SJSA1 (cell line): ENCODE measurements around the gene MGAT5. TPM values are rescaled to one million over a fixed set of nuclear protein-coding genes. Genes with fewer than 3 reads are reported as not detected.

Experiments
- DNase-seq, 2 experiments: peaks; one replicate each; pipeline ENCODE4 v3.0.0-alpha.2; 2015 to 2020; ENCODE audit warnings: low spot score in 2 of 2, low read depth in 1 of 2
- H3K27ac ChIP-seq: fragments of 250-450 bp; sonication (Bioruptor Pico); 2 replicates; pipeline ENCODE4 v1.5.1; 2020; ENCODE audit warnings: mild to moderate bottlenecking, moderate library complexity
- H3K27me3 ChIP-seq: fragments of 250-450 bp; sonication (Bioruptor Pico); replicated peaks from 2 replicates; pipeline ENCODE4 v1.5.1; 2020; ENCODE audit warnings: mild to moderate bottlenecking, moderate library complexity
- H3K36me3 ChIP-seq: fragments of 250-450 bp; sonication (Bioruptor Pico); 2 replicates; pipeline ENCODE4 v1.5.1; 2020; ENCODE audit warnings: mild to moderate bottlenecking
- H3K4me1 ChIP-seq: fragments of 250-450 bp; sonication (Bioruptor Pico); replicated peaks from 2 replicates; pipeline ENCODE4 v1.6.1; 2021; ENCODE audit warnings: mild to moderate bottlenecking
- H3K4me3 ChIP-seq: fragments of 250-450 bp; sonication (Bioruptor Pico); 2 replicates; pipeline ENCODE4 v1.5.1; 2020; ENCODE audit warnings: mild to moderate bottlenecking
- H3K9me3 ChIP-seq: fragments of 250-450 bp; sonication (Bioruptor Pico); replicated peaks from 2 replicates; pipeline ENCODE4 v1.5.1; 2020; ENCODE audit warnings: mild to moderate bottlenecking
- total RNA-seq: library from RNA; depleted of rRNA; stranded (reverse); fragments of >200 nt; shearing (Covaris generic); gene quantifications from 2 replicates; pipeline ENCODE4 v1.2.3, GENCODE V29; 2014

MGAT5 gene
- total RNA-seq, 1 experiment from 2014 or later, result 30.4 TPM

- H3K9me3 ChIP-seq, result no peaks in the 10 kb centered on the region
- no peak overlapping the region for H3K27ac ChIP-seq
- no peaks in the 10 kb centered on the region for H3K27me3 ChIP-seq
- no peaks in the 10 kb centered on the region for H3K36me3 ChIP-seq
- DNase-seq, result no peak
- no peak overlapping the region for H3K4me3 ChIP-seq
- no peaks in the 10 kb centered on the region for H3K4me1 ChIP-seq
Observed at GRCh38 chr2:134448650-134449049, 194.8 kb downstream of the MGAT5 start.

GRCh38 chr2:134449157-134449556 lies 195.3 kb downstream of the MGAT5 start:
- Histone ChIP-seq H3K4me1 (no peaks in the 10 kb centered on the region), H3K4me3 (no peak overlapping the region), H3K9me3 (no peaks in the 10 kb centered on the region), H3K36me3 (no peaks in the 10 kb centered on the region), H3K27me3 (no peaks in the 10 kb centered on the region), H3K27ac (no peak overlapping the region)
- no peak for DNase-seq

GRCh38 chr2:134449751-134450513 lies 196.1 kb downstream of the MGAT5 start:
- Histone ChIP-seq H3K27me3 (no peaks in the 10 kb centered on the region), H3K9me3 (no peaks in the 10 kb centered on the region), H3K27ac (no peak overlapping the region), H3K4me1 (no peaks in the 10 kb centered on the region), H3K4me3 (no peak overlapping the region), H3K36me3 (no peaks in the 10 kb centered on the region)
- no peak for DNase-seq

GRCh38 chr2:134451347-134451630 lies 197.4 kb downstream of the MGAT5 start:
- Histone ChIP-seq H3K27me3 (no peaks in the 10 kb centered on the region), H3K27ac (no peak overlapping the region), H3K4me1 (no peaks in the 10 kb centered on the region), H3K4me3 (no peak overlapping the region), H3K9me3 (no peaks in the 10 kb centered on the region), H3K36me3 (no peaks in the 10 kb centered on the region)
- no peak for DNase-seq

- Histone ChIP-seq H3K4me3 (no peak overlapping the region), H3K27me3 (no peaks in the 10 kb centered on the region), H3K36me3 (no peaks in the 10 kb centered on the region), H3K27ac (no peak overlapping the region), H3K9me3 (no peaks in the 10 kb centered on the region), H3K4me1 (no peaks in the 10 kb centered on the region)
- no peak for DNase-seq
Observed at GRCh38 chr2:134452042-134452733, 198.3 kb downstream of the MGAT5 start.

- no peak for DNase-seq
Observed at GRCh38 chr2:134453476-134453875, 199.6 kb downstream of the MGAT5 start.

GRCh38 chr2:134453973-134454372 lies 200.1 kb downstream of the MGAT5 start:
- H3K4me1 ChIP-seq, result no peaks in the 10 kb centered on the region
- DNase-seq, result no peak
- no peak overlapping the region for H3K27ac ChIP-seq
- no peak overlapping the region for H3K4me3 ChIP-seq
- H3K27me3 ChIP-seq, result no peaks in the 10 kb centered on the region
- H3K9me3 ChIP-seq, result no peaks in the 10 kb centered on the region
- no peaks in the 10 kb centered on the region for H3K36me3 ChIP-seq

More at GRCh38 chr2:134453476-134453875, 199.6 kb downstream of the MGAT5 start:
- H3K4me1 ChIP-seq, result no peaks in the 10 kb centered on the region
- no peak overlapping the region for H3K4me3 ChIP-seq
- no peak overlapping the region for H3K27ac ChIP-seq
- no peaks in the 10 kb centered on the region for H3K36me3 ChIP-seq
- no peaks in the 10 kb centered on the region for H3K27me3 ChIP-seq
- H3K9me3 ChIP-seq, result no peaks in the 10 kb centered on the region

- H3K4me1 ChIP-seq, result no peaks in the 10 kb centered on the region
- H3K4me3 ChIP-seq, result no peak overlapping the region
- H3K27me3 ChIP-seq, result no peaks in the 10 kb centered on the region
- H3K36me3 ChIP-seq, result no peaks in the 10 kb centered on the region
- no peak overlapping the region for H3K27ac ChIP-seq
- no peaks in the 10 kb centered on the region for H3K9me3 ChIP-seq
- no peak for DNase-seq
Observed at GRCh38 chr2:134454426-134454825, 200.6 kb downstream of the MGAT5 start.

- no peaks in the 10 kb centered on the region for H3K27me3 ChIP-seq
- no peaks in the 10 kb centered on the region for H3K4me1 ChIP-seq
- H3K4me3 ChIP-seq, result no peak overlapping the region
- DNase-seq, result no peak
- no peaks in the 10 kb centered on the region for H3K36me3 ChIP-seq
- H3K27ac ChIP-seq, result no peak overlapping the region
- no peaks in the 10 kb centered on the region for H3K9me3 ChIP-seq
Observed at GRCh38 chr2:134454931-134455330, 201.1 kb downstream of the MGAT5 start.

- Histone ChIP-seq H3K9me3 (no peaks in the 10 kb centered on the region), H3K36me3 (no peaks in the 10 kb centered on the region), H3K4me3 (no peak overlapping the region), H3K27ac (no peak overlapping the region), H3K4me1 (no peaks in the 10 kb centered on the region), H3K27me3 (no peaks in the 10 kb centered on the region)
- DNase-seq, result no peak
Observed at GRCh38 chr2:134455426-134455825, 201.6 kb downstream of the MGAT5 start.

- Histone ChIP-seq H3K27me3 (no peaks in the 10 kb centered on the region), H3K9me3 (no peaks in the 10 kb centered on the region), H3K27ac (no peak overlapping the region), H3K36me3 (no peaks in the 10 kb centered on the region), H3K4me1 (no peaks in the 10 kb centered on the region), H3K4me3 (no peak overlapping the region)
- no peak for DNase-seq
Observed at GRCh38 chr2:134457353-134457752, 203.5 kb downstream of the MGAT5 start.

- no peaks in the 10 kb centered on the region for H3K4me1 ChIP-seq
- no peaks in the 10 kb centered on the region for H3K27me3 ChIP-seq
- no peak overlapping the region for H3K4me3 ChIP-seq
- DNase-seq, result no peak
- H3K36me3 ChIP-seq, result no peaks in the 10 kb centered on the region
- no peaks in the 10 kb centered on the region for H3K9me3 ChIP-seq
- H3K27ac ChIP-seq, result no peak overlapping the region
Observed at GRCh38 chr2:134457765-134458472, 204.0 kb downstream of the MGAT5 start.

- no peak for DNase-seq
- Histone ChIP-seq H3K27ac (no peak overlapping the region), H3K36me3 (no peaks in the 10 kb centered on the region), H3K9me3 (no peaks in the 10 kb centered on the region), H3K4me3 (no peak overlapping the region), H3K27me3 (no peaks in the 10 kb centered on the region), H3K4me1 (no peaks in the 10 kb centered on the region)
Observed at GRCh38 chr2:134458473-134458853, 204.6 kb downstream of the MGAT5 start.

- Histone ChIP-seq H3K4me1 (no peaks in the 10 kb centered on the region), H3K27ac (no peak overlapping the region), H3K36me3 (no peaks in the 10 kb centered on the region), H3K4me3 (no peak overlapping the region), H3K9me3 (no peaks in the 10 kb centered on the region), H3K27me3 (no peaks in the 10 kb centered on the region)
- no peak for DNase-seq
Observed at GRCh38 chr2:134458950-134459349, 205.1 kb downstream of the MGAT5 start.
